Measurements from ENCODE around the gene SNX3. TPM values are rescaled to one million over a fixed set of nuclear protein-coding genes. Genes with fewer than 3 reads are reported as not detected.

Gene SNX3
- total RNA-seq, 1 experiment from 2014 or later = 158 TPM

- no TSS peak for BruUV-seq (replicated peaks)
- no peak for DNase-seq
- Mint-ChIP-seq H3K27me3 (ENCODE audit: unreplicated experiment) (no peaks in the 10 kb centered on the region), H3K27ac (ENCODE audit: unreplicated experiment) (no peak overlapping the region), H3K4me3 (ENCODE audit: low read depth, unreplicated experiment) (no peak overlapping the region), H3K9me3 (ENCODE audit: low read depth, unreplicated experiment) (no peaks in the 10 kb centered on the region), H3K36me3 (ENCODE audit: insufficient read depth, unreplicated experiment) (no peaks in the 10 kb centered on the region), H3K4me1 (ENCODE audit: low read depth, unreplicated experiment) (no peaks in the 10 kb centered on the region)
- CTCF ChIA-PET = interaction anchor here (1.0 kb wide), 1 partner anchor 16 kb away, joined by 5 read pairs; no protein-coding TSS in a partner anchor
- intact Hi-C loops (cut with micrococcal nuclease; ENCODE audit: unreplicated experiment) = no loop called here
- TF ChIP-seq CTCF (IDR thresholded peaks at IDR 0.05; ENCODE audit: unreplicated experiment) = no peak
Observed at GRCh38 chr6:108193131-108193530, 67.7 kb downstream of the SNX3 start.

GRCh38 chr6:108187519-108187918, 73.3 kb downstream of the SNX3 start:
- Mint-ChIP-seq H3K4me3 (ENCODE audit: low read depth, unreplicated experiment) (no peak overlapping the region), H3K4me1 (ENCODE audit: low read depth, unreplicated experiment) (peaks cover 13% of the 10 kb centered on the region), H3K36me3 (ENCODE audit: insufficient read depth, unreplicated experiment) (no peaks in the 10 kb centered on the region), H3K9me3 (ENCODE audit: low read depth, unreplicated experiment) (no peaks in the 10 kb centered on the region), H3K27ac (ENCODE audit: unreplicated experiment) (no peak overlapping the region), H3K27me3 (ENCODE audit: unreplicated experiment) (no peaks in the 10 kb centered on the region)
- TF ChIP-seq CTCF (IDR thresholded peaks at IDR 0.05; ENCODE audit: unreplicated experiment) = no peak
- no peak for DNase-seq
- CTCF ChIA-PET = interaction anchor here (0.8 kb wide), 1 partner anchor 51 kb away, joined by 3 read pairs; no protein-coding TSS in a partner anchor
- BruUV-seq (replicated peaks) = no TSS peak
- intact Hi-C loops (cut with micrococcal nuclease; ENCODE audit: unreplicated experiment) = no loop called here

- Mint-ChIP-seq H3K36me3 (ENCODE audit: insufficient read depth, unreplicated experiment) (no peaks in the 10 kb centered on the region), H3K27ac (ENCODE audit: unreplicated experiment) (no peak overlapping the region), H3K9me3 (ENCODE audit: low read depth, unreplicated experiment) (no peaks in the 10 kb centered on the region), H3K4me1 (ENCODE audit: low read depth, unreplicated experiment) (peaks cover 13% of the 10 kb centered on the region), H3K4me3 (ENCODE audit: low read depth, unreplicated experiment) (no peak overlapping the region), H3K27me3 (ENCODE audit: unreplicated experiment) (no peaks in the 10 kb centered on the region)
- CTCF ChIA-PET = interaction anchor here (0.6 to 1.0 kb wide), 3 partner anchors 59 to 684 kb away, joined by 3 to 5 read pairs (median 4); no protein-coding TSS in a partner anchor
- intact Hi-C loops (cut with micrococcal nuclease; ENCODE audit: unreplicated experiment) = no loop called here
- BruUV-seq (replicated peaks) = no TSS peak
- no peak for TF ChIP-seq CTCF (IDR thresholded peaks at IDR 0.05; ENCODE audit: unreplicated experiment)
- no peak for DNase-seq
Observed at GRCh38 chr6:108186226-108186625, 74.6 kb downstream of the SNX3 start.

DNA sequence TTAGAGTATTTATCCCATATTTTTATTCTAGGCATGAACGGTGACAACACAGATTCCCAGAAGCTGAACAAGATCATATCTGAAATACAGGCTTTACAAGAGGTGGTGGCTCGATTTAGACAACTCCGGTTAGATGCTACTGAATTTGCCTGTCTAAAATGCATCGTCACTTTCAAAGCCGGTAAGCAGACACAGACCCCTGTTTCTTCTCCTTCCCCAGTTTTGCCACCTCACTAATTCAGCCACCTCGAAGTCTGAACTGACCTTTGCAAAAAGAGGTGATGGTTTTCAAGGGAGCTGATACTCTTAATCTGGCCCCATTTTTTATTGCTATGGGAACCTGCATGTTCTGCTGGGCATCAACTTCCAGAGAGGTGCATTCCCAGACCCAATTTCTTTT, 80.1 kb downstream of the SNX3 start:
- H3K4me3 Mint-ChIP-seq (ENCODE audit: low read depth, unreplicated experiment) = no peak overlapping the region
- CTCF ChIA-PET = interaction anchor here (0.5 kb wide), 1 partner anchor 810 kb away, joined by 3 read pairs; no protein-coding TSS in a partner anchor
- peaks cover 19% of the 10 kb centered on the region for H3K27me3 Mint-ChIP-seq (ENCODE audit: unreplicated experiment)
- DNase-seq = no peak
- no peak for TF ChIP-seq CTCF (IDR thresholded peaks at IDR 0.05; ENCODE audit: unreplicated experiment)
- no peak overlapping the region for H3K27ac Mint-ChIP-seq (ENCODE audit: unreplicated experiment)
- peaks cover under 1% of the 10 kb centered on the region for H3K36me3 Mint-ChIP-seq (ENCODE audit: insufficient read depth, unreplicated experiment)
- BruUV-seq (replicated peaks) = no TSS peak
- peaks cover 3% of the 10 kb centered on the region for H3K4me1 Mint-ChIP-seq (ENCODE audit: low read depth, unreplicated experiment)
- H3K9me3 Mint-ChIP-seq (ENCODE audit: low read depth, unreplicated experiment) = no peaks in the 10 kb centered on the region
- intact Hi-C loops (cut with micrococcal nuclease; ENCODE audit: unreplicated experiment) = no loop called here

All from Calu3 (cell line).